ENCODE results near the gene ELMO1. TPM values are rescaled to one million over a fixed set of nuclear protein-coding genes. Genes with fewer than 3 reads are reported as not detected.

ELMO1 gene
- total and polyA plus RNA-seq, 10 of the 15 experiments (the other 5 are each of a cell fraction or from before 2014, with no cell fraction given), result 22.6 to 85.9 (median 56.6) TPM

GRCh38 chr7:37079420-37079819, 369.2 kb downstream of the ELMO1 start (continued):
- TF ChIP-seq, protein P1, sequence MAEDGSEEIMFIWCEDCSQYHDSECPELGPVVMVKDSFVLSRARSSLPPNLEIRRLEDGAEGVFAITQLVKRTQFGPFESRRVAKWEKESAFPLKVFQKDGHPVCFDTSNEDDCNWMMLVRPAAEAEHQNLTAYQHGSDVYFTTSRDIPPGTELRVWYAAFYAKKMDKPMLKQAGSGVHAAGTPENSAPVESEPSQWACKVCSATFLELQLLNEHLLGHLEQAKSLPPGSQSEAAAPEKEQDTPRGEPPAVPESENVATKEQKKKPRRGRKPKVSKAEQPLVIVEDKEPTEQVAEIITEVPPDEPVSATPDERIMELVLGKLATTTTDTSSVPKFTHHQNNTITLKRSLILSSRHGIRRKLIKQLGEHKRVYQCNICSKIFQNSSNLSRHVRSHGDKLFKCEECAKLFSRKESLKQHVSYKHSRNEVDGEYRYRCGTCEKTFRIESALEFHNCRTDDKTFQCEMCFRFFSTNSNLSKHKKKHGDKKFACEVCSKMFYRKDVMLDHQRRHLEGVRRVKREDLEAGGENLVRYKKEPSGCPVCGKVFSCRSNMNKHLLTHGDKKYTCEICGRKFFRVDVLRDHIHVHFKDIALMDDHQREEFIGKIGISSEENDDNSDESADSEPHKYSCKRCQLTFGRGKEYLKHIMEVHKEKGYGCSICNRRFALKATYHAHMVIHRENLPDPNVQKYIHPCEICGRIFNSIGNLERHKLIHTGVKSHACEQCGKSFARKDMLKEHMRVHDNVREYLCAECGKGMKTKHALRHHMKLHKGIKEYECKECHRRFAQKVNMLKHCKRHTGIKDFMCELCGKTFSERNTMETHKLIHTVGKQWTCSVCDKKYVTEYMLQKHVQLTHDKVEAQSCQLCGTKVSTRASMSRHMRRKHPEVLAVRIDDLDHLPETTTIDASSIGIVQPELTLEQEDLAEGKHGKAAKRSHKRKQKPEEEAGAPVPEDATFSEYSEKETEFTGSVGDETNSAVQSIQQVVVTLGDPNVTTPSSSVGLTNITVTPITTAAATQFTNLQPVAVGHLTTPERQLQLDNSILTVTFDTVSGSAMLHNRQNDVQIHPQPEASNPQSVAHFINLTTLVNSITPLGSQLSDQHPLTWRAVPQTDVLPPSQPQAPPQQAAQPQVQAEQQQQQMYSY (CRISPR knock-in tag; IDR thresholded peaks at IDR 0.05), result no peak
- TF ChIP-seq TBL1XR1 (IDR thresholded peaks at IDR 0.05; ENCODE audit: low read depth, low read length), result no peak
- no peak for TF ChIP-seq RCOR1 (conservative IDR thresholded peaks at IDR 0.05; ENCODE audit: low read depth, low read length)
- TF ChIP-seq MYB (IDR thresholded peaks at IDR 0.05; ENCODE audit: borderline replicate concordance, low read depth, low read length), result no peak
- TF ChIP-seq NR2C2 (IDR thresholded peaks at IDR 0.05; ENCODE audit: borderline replicate concordance, control insufficient read depth, insufficient read length, low read depth), result no peak
- no peak for TF ChIP-seq ZNF622 (IDR thresholded peaks at IDR 0.05)
- no peak for TF ChIP-seq KDM1A (IDR thresholded peaks at IDR 0.05; ENCODE audit: borderline replicate concordance)

- in situ Hi-C loops (cut with MboI) (no loop called here), intact Hi-C loops (cut with micrococcal nuclease; ENCODE audit: unreplicated experiment) (no loop called here)
- no peak overlapping the region for H3K4me2 ChIP-seq (ENCODE audit: control insufficient read depth, insufficient read depth)
- H3K79me2 ChIP-seq (ENCODE audit: control insufficient read depth, insufficient read depth, low read length), result no peaks in the 10 kb centered on the region
- no peaks in the 10 kb centered on the region for H3K9me3 ChIP-seq (replicated peaks; ENCODE audit: control insufficient read depth, insufficient read depth, low read length)
- no peaks in the 10 kb centered on the region for H4K20me1 ChIP-seq (ENCODE audit: control insufficient read depth, insufficient read depth)
- no peak overlapping the region for H3K4me3 ChIP-seq
- TF ChIP-seq ELK1 (IDR thresholded peaks at IDR 0.05; ENCODE audit: low read depth, low read length), result no peak
- TF ChIP-seq KDM1A (IDR thresholded peaks at IDR 0.05; ENCODE audit: borderline replicate concordance), result no peak
- no peak for TF ChIP-seq NFXL1 (IDR thresholded peaks at IDR 0.05; ENCODE audit: borderline replicate concordance)
- ChIA-PET RAD21 (ENCODE audit: unreplicated experiment) (no interaction called here), SMC1A (ENCODE audit: uncharacterized antibody, unreplicated experiment) (no interaction called here), CTCF (no interaction called here), POLR2A (no interaction called here)
- DNase-seq (ENCODE audit: low read depth, low spot score) (no peak), ATAC-seq (no peak), FAIRE-seq (no peak)
- BruUV-seq (replicated peaks), result no TSS peak
- H3K36me3 ChIP-seq (ENCODE audit: control insufficient read depth in 2 of 2, insufficient read depth in 2 of 2, low read length in 1 of 2), result peaks cover 0 to 3% of the 10 kb centered on the region in 2 experiments; a peak in 1 of 4 replicates
- WGBS (ENCODE audit: insufficient coverage, insufficient replicate concordance, low lambda C conversion rate, missing lambda C conversion rate), result 99% methylated on average over 5 of the region's 5 CpGs
- H3K27me3 ChIP-seq (replicated peaks in 1 of 2; ENCODE audit: control insufficient read depth in 2 of 2, insufficient read depth in 2 of 2, low read length in 1 of 2), result no peaks in the 10 kb centered on the region
- H2AFZ ChIP-seq (ENCODE audit: control insufficient read depth, low read depth, low read length), result no peak overlapping the region
- H3K27ac ChIP-seq (ENCODE audit: control insufficient read depth, insufficient read depth), result no peak overlapping the region
- H3K4me1 ChIP-seq (ENCODE audit: control insufficient read depth, insufficient read depth, low read length), result no peaks in the 10 kb centered on the region
- no peak overlapping the region for H3K9ac ChIP-seq (ENCODE audit: control insufficient read depth, insufficient read depth, low read length)
Measured at GRCh38 chr7:37076668-37077067, 372.0 kb downstream of the ELMO1 start.

Measured in GM12878 (cell line).